ENCODE measurements around the gene OPCML. TPM values are rescaled to one million over a fixed set of nuclear protein-coding genes. Genes with fewer than 3 reads are reported as not detected.

Gene OPCML
- total RNA-seq, 1 donor from 2014 or later = not detected

GRCh38 chr11:132451942-132452601 is 1080.2 kb downstream of the OPCML start:
- DNase-seq (ENCODE audit: low read depth in 2 of 2) = no peak

GRCh38 chr11:132450631-132451030 is 1081.7 kb downstream of the OPCML start:
- no peak for DNase-seq (ENCODE audit: low read depth in 2 of 2)

GRCh38 chr11:132448334-132448995 is 1083.8 kb downstream of the OPCML start:
- no peak for DNase-seq (ENCODE audit: low read depth in 2 of 2)

GRCh38 chr11:132447761-132448160 is 1084.5 kb downstream of the OPCML start:
- DNase-seq (ENCODE audit: low read depth in 2 of 2) = no peak

DNA sequence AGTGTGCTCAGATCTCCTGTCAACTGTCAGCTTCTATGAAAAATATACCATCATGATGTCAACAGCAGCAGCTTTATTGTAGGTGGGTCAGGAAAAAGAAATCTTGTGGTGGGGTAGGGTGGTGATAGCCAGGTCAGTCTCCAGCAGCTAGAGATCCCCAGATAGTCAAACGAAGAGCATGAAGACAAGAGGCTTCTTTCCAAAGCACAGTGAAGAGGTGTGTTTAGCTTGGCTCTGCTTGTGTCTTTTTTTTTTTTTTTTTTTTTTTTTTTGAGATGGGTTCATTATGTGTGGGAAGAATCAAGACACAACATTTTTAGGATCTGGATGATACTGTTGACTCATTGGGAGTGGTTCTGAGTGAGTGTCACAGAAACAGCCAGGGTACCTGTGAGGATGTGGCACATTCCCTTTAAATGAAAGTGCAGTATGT is 1086.4 kb downstream of the OPCML start:
- no peak for DNase-seq (ENCODE audit: low read depth in 2 of 2)

DNA sequence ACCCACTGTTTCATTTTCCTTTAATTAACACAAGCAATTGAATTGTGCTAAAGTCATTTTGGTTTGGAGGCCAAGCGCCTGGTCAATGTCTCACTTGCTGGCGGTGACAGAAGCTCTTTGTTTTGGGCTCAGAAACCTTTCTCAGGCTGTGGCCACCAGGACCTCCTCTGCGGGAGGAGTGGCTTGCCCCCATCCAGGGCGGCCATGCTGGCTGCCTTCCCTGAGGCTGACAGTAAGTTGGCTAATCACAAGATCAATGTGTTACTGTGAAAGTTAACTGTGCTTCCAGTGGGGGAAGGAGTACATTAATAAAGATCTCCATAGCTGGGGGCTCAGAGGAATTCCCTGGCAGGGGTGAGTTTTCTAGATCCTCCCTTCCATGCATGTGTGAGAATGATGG is 1087.4 kb downstream of the OPCML start:
- DNase-seq (ENCODE audit: low read depth in 2 of 2) = no peak

GRCh38 chr11:132439711-132440255 is 1092.5 kb downstream of the OPCML start:
- no peak for DNase-seq (ENCODE audit: low read depth in 2 of 2)

- no peak for DNase-seq (ENCODE audit: low read depth in 2 of 2)
Observed at GRCh38 chr11:132438418-132438817, 1093.9 kb downstream of the OPCML start.

DNA sequence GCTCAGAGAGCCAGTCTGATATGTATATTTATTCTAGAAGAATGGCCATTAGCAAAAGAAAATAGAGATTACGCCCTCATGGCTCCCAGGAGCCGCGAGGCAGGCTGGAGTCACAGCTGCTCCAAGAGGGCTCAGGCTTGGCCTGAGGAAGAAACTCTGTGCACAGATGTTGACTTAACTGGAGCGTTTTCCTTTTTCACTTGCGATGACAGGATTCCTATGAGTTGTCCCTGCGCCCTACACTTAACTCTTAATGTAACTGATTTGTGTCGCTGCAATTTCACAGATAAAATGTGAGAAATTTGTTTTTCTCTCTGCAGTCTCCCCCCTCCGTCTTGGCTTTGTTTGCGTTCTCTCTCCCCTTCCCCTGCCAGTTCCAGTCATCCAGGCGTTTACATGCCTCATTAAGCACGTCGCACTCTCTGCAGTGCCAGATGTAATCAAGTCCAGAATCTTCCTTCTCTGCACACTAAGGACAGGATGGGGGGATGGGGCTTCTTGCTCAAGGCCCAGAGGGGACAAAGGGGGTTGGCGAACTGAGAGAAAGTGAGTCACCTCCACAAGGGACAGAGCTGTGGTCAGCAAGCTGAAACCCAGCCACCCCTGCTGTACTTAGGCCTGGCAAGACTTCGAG is 1101.8 kb downstream of the OPCML start:
- DNase-seq (ENCODE audit: low read depth in 2 of 2) = no peak

GRCh38 chr11:132429685-132430084 is 1102.6 kb downstream of the OPCML start:
- DNase-seq (ENCODE audit: low read depth in 2 of 2) = no peak

- DNase-seq (ENCODE audit: low read depth in 2 of 2) = no peak
Observed at GRCh38 chr11:132427611-132428010, 1104.7 kb downstream of the OPCML start.

- DNase-seq (ENCODE audit: low read depth in 2 of 2) = peak in 1 of 2 donors; percentile 24
Observed at GRCh38 chr11:132424433-132424832, 1107.9 kb downstream of the OPCML start.

DNA sequence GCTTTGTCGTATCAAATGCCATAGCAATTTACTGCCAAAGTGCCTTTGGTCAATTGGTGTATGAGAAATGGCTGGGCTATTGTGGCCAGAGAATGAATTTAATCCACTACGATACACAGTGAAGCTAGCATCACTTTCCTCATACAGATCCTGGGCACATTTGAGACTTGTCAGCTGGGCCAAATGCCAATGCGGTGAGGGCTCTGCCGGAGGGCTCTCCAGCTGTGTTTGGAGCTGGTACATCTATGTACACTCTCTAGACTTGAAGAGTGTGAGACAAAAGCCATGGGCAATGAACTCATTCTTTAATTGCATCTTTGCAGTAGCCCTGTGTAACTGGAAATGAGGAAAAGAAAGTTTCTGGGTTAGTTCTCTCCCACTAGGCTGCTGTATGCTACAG is 1109.0 kb downstream of the OPCML start:
- no peak for DNase-seq (ENCODE audit: low read depth in 2 of 2)

DNA sequence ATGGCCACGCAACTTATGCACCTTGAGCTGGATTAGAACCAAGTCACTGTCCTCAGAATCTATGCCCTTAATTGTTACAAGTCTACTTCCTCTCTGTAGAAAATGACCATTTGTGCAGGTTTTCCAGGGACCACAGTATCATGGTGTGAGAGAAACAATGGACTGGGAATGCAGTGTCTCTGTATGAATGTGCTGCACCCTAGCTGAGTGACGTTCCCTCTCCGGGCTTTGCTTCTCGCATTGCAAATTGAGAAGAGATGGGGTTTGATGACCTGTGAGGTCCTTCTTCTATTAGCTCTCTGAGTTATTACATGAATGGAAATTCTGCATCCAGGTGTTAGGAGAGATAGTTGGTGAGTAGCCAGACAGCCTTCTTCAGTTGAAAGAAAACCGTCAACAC is 1109.6 kb downstream of the OPCML start:
- no peak for DNase-seq (ENCODE audit: low read depth in 2 of 2)

DNA sequence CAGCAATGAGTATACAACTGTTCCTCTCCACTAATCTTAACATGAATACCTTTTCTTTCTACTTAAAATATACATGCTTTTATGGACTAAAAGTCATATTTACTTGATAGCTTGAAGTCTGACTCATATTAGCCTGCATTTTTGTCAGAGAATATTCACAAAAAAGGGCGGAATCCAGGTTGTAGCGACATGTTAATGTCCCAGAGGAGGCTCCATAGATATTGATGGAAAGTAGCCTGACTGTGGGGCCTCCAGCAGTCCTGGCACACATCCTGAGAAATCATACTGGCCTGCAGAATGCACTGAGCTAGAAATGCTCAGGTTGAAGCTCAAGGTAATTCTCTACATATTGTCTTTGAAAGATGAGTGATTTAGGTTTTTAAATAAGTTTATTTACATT is 1110.7 kb downstream of the OPCML start:
- DNase-seq (ENCODE audit: low read depth in 2 of 2) = no peak

DNA sequence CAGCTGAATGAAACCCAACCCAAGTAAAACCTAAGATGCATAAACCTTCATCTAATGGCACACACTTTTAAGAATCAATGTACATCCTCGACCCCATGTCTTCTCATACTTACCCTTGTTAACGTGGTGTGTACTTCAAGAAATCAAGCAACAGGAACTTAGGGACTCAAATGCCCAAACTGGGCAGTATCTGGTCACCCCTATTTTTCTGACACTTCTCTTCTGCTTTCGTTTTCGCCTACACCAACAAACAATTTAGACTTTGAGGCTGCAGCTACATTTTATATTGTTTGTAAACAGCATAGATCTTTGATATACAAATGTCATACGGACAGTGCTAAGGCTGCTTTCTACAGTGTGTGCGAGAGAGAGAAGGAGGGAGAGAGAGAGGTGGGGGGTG is 1117.8 kb downstream of the OPCML start:
- DNase-seq (ENCODE audit: low read depth in 2 of 2) = no peak

GRCh38 chr11:132410383-132410782 is 1121.9 kb downstream of the OPCML start:
- DNase-seq (ENCODE audit: low read depth in 2 of 2) = no peak

GRCh38 chr11:132409573-132410355 is 1122.5 kb downstream of the OPCML start:
- DNase-seq (ENCODE audit: low read depth in 2 of 2) = no peak

GRCh38 chr11:132408877-132409276 is 1123.4 kb downstream of the OPCML start:
- DNase-seq (ENCODE audit: low read depth in 2 of 2) = no peak

GRCh38 chr11:132405728-132406127 is 1126.6 kb downstream of the OPCML start:
- DNase-seq (ENCODE audit: low read depth in 2 of 2) = no peak

- no peak for DNase-seq (ENCODE audit: low read depth in 2 of 2)
Observed at GRCh38 chr11:132402071-132402684, 1130.1 kb downstream of the OPCML start.

Measured in dermis microvascular lymphatic vessel endothelial cell (primary cell).